ENCODE measurements around the gene TMC5. TPM values are rescaled to one million over a fixed set of nuclear protein-coding genes. Genes with fewer than 3 reads are reported as not detected.

The TMC5 gene
- polyA plus RNA-seq, 1 of the 3 experiments (the other 2 are of a cell fraction), result not detected

DNA sequence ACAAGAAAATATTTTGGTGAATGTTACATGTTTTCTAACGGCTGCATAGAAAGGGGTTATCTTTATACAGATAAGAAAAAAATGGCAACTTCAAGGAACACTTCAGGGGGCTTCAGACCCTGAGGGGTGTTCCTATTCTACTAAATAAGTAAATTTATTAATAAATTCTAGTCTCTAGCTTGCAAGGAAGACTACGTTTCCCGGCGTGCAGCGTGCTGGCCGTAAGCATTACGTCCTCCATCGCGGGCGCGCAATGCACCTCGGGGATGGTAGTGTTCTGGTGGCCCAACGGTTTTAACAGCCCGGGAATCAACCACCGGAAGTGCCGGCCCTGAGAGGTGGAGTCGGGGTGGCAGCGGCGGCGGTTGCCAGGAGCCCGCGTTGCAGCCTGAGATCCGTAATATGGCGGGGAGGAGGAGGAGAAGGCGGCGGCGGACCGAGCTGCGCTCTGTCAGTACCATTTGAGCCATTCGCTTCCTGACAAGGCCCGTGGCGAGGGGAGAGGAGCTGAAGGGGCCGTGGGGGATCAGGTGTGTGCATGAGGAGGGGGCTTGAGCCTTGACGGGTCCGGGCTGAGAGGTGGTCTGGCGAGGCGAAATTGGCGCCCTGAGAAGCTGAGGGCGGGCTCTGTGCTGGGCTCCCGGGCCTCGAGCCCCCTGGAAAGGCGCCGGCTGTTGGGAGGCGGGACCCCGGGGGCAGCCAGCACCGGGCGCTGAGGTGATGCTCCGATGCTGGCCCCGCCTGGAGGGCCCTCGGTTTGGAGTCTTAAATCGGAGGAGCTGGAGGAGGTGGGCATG lies 106.1 kb downstream of the TMC5 start, which contains the start of gene CCP110:
CCP110 (plus strand) TSS at position 384 of the 797 bp plus-strand sequence. CDS start 3,940 bp downstream, outside the sequence.
- Histone ChIP-seq H3K4me3 (ENCODE audit: low read depth in 2 of 2, low read length in 1 of 2) (peak within 1 kb of the TSS; percentile 93 to 99), H2AFZ (ENCODE audit: low read depth) (peak within 1 kb of the TSS; percentile 92), H3K27ac (ENCODE audit: low read depth in 2 of 2, low read length in 1 of 2) (peak within 1 kb of the TSS; percentile 54 to 85), H3K36me3 (replicated peaks in 1 of 2; ENCODE audit: control insufficient read depth in 1 of 2, insufficient read depth in 2 of 2, low read length in 1 of 2) (peaks cover 8 to 11% of the 10 kb centered on the region in 2 experiments), H3K9ac (peak within 1 kb of the TSS; percentile 82), H3K9me2 (no peaks in the 10 kb centered on the region), H4K20me1 (ENCODE audit: insufficient read depth) (no peaks in the 10 kb centered on the region), H3F3A (replicated peaks; ENCODE audit: insufficient read depth) (peaks cover 7% of the 10 kb centered on the region), H3K9me3 (no peaks in the 10 kb centered on the region), H3K27me3 (ENCODE audit: insufficient read depth) (no peaks in the 10 kb centered on the region), H3K4me2 (peak within 1 kb of the TSS; percentile 87), H3K4me1 (ENCODE audit: control insufficient read depth in 1 of 2, insufficient read depth in 2 of 2, low read depth in 1 of 2, low read length in 1 of 2) (peaks cover 8 to 21% of the 10 kb centered on the region in 2 experiments; a peak in 3 of 4 replicates), H3K79me2 (ENCODE audit: insufficient read depth) (peaks cover 65% of the 10 kb centered on the region)
- POLR2A ChIA-PET, result interaction anchor here (0.6 to 2.3 kb wide), 3 partner anchors 9 to 135 kb away, joined by 3 to 15 read pairs (median 4); partner anchors contain the start of gene VPS35L
- peak; percentile 93 for DNase-seq
- 2% methylated on average over 36 of the region's 51 CpGs for WGBS (ENCODE audit: low lambda C conversion rate)
- CTCF ChIA-PET, result interaction anchor here (0.8 to 2.6 kb wide), 6 partner anchors 10 to 135 kb away, joined by 3 to 14 read pairs (median 4); partner anchors contain the start of gene VPS35L
- TF ChIP-seq, protein P1, sequence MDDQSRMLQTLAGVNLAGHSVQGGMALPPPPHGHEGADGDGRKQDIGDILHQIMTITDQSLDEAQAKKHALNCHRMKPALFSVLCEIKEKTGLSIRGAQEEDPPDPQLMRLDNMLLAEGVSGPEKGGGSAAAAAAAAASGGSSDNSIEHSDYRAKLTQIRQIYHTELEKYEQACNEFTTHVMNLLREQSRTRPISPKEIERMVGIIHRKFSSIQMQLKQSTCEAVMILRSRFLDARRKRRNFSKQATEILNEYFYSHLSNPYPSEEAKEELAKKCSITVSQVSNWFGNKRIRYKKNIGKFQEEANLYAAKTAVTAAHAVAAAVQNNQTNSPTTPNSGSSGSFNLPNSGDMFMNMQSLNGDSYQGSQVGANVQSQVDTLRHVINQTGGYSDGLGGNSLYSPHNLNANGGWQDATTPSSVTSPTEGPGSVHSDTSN (IDR thresholded peaks at IDR 0.05), result no peak
- TF ChIP-seq, protein P2, sequence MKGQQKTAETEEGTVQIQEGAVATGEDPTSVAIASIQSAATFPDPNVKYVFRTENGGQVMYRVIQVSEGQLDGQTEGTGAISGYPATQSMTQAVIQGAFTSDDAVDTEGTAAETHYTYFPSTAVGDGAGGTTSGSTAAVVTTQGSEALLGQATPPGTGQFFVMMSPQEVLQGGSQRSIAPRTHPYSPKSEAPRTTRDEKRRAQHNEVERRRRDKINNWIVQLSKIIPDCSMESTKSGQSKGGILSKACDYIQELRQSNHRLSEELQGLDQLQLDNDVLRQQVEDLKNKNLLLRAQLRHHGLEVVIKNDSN (IDR thresholded peaks at IDR 0.05; ENCODE audit: borderline replicate concordance, low read depth), result no peak
- TF ChIP-seq, protein P3, sequence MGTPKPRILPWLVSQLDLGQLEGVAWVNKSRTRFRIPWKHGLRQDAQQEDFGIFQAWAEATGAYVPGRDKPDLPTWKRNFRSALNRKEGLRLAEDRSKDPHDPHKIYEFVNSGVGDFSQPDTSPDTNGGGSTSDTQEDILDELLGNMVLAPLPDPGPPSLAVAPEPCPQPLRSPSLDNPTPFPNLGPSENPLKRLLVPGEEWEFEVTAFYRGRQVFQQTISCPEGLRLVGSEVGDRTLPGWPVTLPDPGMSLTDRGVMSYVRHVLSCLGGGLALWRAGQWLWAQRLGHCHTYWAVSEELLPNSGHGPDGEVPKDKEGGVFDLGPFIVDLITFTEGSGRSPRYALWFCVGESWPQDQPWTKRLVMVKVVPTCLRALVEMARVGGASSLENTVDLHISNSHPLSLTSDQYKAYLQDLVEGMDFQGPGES (IDR thresholded peaks at IDR 0.05; ENCODE audit: low read depth, low read length), result no peak
- TF ChIP-seq CHD2 (IDR thresholded peaks at IDR 0.05; ENCODE audit: low read length, partially characterized antibody) (peak; percentile 97), RXRA (IDR thresholded peaks at IDR 0.05; ENCODE audit: borderline replicate concordance, low read depth) (no peak), TCF12 (IDR thresholded peaks at IDR 0.05) (no peak), TAF1 (IDR thresholded peaks at IDR 0.05; ENCODE audit: borderline replicate concordance, low read depth, low read length) (peak; percentile 70), SMC3 (IDR thresholded peaks at IDR 0.05; ENCODE audit: low read depth, low read length) (no peak), POLR2AphosphoS5 (IDR thresholded peaks at IDR 0.05; ENCODE audit: low read depth, low read length) (peak; percentile 37; the same call in 1 of the 2 replicates), ELF1 (IDR thresholded peaks at IDR 0.05) (peak; percentile 80), MXI1 (IDR thresholded peaks at IDR 0.05; ENCODE audit: low read depth, low read length) (peak; percentile 91), TEAD4 (IDR thresholded peaks at IDR 0.05; ENCODE audit: borderline replicate concordance, insufficient read depth) (no peak), RCOR1 (IDR thresholded peaks at IDR 0.05; ENCODE audit: low read length) (no peak), GATA2 (CRISPR knock-in tag; IDR thresholded peaks at IDR 0.05) (no peak), EZH2phosphoT487 (IDR thresholded peaks at IDR 0.05; ENCODE audit: borderline replicate concordance, low read depth) (no peak), RAD21 (IDR thresholded peaks at IDR 0.05; ENCODE audit: low read length) (no peak), GABPA (IDR thresholded peaks at IDR 0.05; ENCODE audit: low read depth) (peak; percentile 79), MEF2A (IDR thresholded peaks at IDR 0.05; ENCODE audit: borderline replicate concordance, low read depth) (no peak), FOXM1 (IDR thresholded peaks at IDR 0.05; ENCODE audit: low read depth) (no peak), FOXJ3 (CRISPR knock-in tag; IDR thresholded peaks at IDR 0.05) (no peak), NRF1 (IDR thresholded peaks at IDR 0.05; ENCODE audit: low read depth, low read length) (peak; percentile 13; the same call in 1 of the 2 replicates), JUND (IDR thresholded peaks at IDR 0.05) (no peak), FOSL2 (IDR thresholded peaks at IDR 0.05; ENCODE audit: borderline replicate concordance, low read depth) (no peak), RFX5 (IDR thresholded peaks at IDR 0.05; ENCODE audit: low read length) (peak; percentile 46; the same call in 1 of the 2 replicates)
- TF ChIP-seq, protein P4, sequence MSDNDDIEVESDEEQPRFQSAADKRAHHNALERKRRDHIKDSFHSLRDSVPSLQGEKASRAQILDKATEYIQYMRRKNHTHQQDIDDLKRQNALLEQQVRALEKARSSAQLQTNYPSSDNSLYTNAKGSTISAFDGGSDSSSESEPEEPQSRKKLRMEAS (IDR thresholded peaks at IDR 0.05; ENCODE audit: low read depth), result peak; percentile 43; the same call in 1 of the 2 replicates
- TF ChIP-seq, protein P5, sequence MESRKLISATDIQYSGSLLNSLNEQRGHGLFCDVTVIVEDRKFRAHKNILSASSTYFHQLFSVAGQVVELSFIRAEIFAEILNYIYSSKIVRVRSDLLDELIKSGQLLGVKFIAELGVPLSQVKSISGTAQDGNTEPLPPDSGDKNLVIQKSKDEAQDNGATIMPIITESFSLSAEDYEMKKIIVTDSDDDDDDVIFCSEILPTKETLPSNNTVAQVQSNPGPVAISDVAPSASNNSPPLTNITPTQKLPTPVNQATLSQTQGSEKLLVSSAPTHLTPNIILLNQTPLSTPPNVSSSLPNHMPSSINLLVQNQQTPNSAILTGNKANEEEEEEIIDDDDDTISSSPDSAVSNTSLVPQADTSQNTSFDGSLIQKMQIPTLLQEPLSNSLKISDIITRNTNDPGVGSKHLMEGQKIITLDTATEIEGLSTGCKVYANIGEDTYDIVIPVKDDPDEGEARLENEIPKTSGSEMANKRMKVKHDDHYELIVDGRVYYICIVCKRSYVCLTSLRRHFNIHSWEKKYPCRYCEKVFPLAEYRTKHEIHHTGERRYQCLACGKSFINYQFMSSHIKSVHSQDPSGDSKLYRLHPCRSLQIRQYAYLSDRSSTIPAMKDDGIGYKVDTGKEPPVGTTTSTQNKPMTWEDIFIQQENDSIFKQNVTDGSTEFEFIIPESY (IDR thresholded peaks at IDR 0.05; ENCODE audit: borderline replicate concordance, low read depth), result peak; percentile 90
- TF ChIP-seq, protein P6, sequence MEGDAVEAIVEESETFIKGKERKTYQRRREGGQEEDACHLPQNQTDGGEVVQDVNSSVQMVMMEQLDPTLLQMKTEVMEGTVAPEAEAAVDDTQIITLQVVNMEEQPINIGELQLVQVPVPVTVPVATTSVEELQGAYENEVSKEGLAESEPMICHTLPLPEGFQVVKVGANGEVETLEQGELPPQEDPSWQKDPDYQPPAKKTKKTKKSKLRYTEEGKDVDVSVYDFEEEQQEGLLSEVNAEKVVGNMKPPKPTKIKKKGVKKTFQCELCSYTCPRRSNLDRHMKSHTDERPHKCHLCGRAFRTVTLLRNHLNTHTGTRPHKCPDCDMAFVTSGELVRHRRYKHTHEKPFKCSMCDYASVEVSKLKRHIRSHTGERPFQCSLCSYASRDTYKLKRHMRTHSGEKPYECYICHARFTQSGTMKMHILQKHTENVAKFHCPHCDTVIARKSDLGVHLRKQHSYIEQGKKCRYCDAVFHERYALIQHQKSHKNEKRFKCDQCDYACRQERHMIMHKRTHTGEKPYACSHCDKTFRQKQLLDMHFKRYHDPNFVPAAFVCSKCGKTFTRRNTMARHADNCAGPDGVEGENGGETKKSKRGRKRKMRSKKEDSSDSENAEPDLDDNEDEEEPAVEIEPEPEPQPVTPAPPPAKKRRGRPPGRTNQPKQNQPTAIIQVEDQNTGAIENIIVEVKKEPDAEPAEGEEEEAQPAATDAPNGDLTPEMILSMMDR (IDR thresholded peaks at IDR 0.05), result no peak

Data from SK-N-SH (cell line).